ENCODE data around the gene B4GALNT3. TPM values are rescaled to one million over a fixed set of nuclear protein-coding genes. Genes with fewer than 3 reads are reported as not detected.
"Not testable (repeated sequence)": the region's sequence is repeated elsewhere in the genome, so short reads cannot be mapped to it uniquely, and the experiment has no call there.

Gene B4GALNT3
- total and polyA plus RNA-seq, 3 donors from 2014 or later: 16.7 to 34.6 (median 24.3) TPM

- Histone ChIP-seq H3K36me3 (ENCODE audit: low read depth, missing control alignments) (no peaks in the 10 kb centered on the region), H3K27me3 (no peaks in the 10 kb centered on the region), H3K4me1 (peaks cover 31% of the 10 kb centered on the region), H3K4me3 (peak overlapping the region; percentile 18 to 41), H3K9me3 (no peaks in the 10 kb centered on the region), H3K27ac (peak overlapping the region in 1 of 2 donors; percentile 61)
- 6 to 7% methylated on average over 22 to 39 of the region's 39 CpGs for WGBS, 2 donors
- TF ChIP-seq POLR2A (IDR thresholded peaks at IDR 0.05): no peak
- TF ChIP-seq CTCF (IDR thresholded peaks at IDR 0.05): peak; percentile 99 to 100 (median 100)
- intact Hi-C loops (cut with DNase I; ENCODE audit: low total_unique reads): loop anchor here (5.0 to 10.0 kb wide), 2 partner anchors 69 to 176 kb away; partner anchors contain the start of gene WNK1
- peak; percentile 83 for DNase-seq
Measured at GRCh38 chr12:575948-576614, 116.3 kb downstream of the B4GALNT3 start.

- H3K27ac ChIP-seq: peak overlapping the region in 1 of 2 donors; percentile 61
- WGBS, 2 donors: 69 to 76% methylated on average over 14 of the region's 14 CpGs
- TF ChIP-seq POLR2A (IDR thresholded peaks at IDR 0.05) (no peak), CTCF (IDR thresholded peaks at IDR 0.05) (no peak)
- no peak for DNase-seq
- H3K36me3 ChIP-seq (ENCODE audit: low read depth, missing control alignments): no peaks in the 10 kb centered on the region
- no peaks in the 10 kb centered on the region for H3K9me3 ChIP-seq
- no peaks in the 10 kb centered on the region for H3K27me3 ChIP-seq
- peak overlapping the region; percentile 18 to 41 for H3K4me3 ChIP-seq
- intact Hi-C loops (cut with DNase I; ENCODE audit: low total_unique reads): loop anchor here (5.0 to 10.0 kb wide), 2 partner anchors 68 to 176 kb away; partner anchors contain the start of gene WNK1
- H3K4me1 ChIP-seq: peaks cover 25% of the 10 kb centered on the region
Measured at GRCh38 chr12:576615-577110, 116.9 kb downstream of the B4GALNT3 start.

DNA sequence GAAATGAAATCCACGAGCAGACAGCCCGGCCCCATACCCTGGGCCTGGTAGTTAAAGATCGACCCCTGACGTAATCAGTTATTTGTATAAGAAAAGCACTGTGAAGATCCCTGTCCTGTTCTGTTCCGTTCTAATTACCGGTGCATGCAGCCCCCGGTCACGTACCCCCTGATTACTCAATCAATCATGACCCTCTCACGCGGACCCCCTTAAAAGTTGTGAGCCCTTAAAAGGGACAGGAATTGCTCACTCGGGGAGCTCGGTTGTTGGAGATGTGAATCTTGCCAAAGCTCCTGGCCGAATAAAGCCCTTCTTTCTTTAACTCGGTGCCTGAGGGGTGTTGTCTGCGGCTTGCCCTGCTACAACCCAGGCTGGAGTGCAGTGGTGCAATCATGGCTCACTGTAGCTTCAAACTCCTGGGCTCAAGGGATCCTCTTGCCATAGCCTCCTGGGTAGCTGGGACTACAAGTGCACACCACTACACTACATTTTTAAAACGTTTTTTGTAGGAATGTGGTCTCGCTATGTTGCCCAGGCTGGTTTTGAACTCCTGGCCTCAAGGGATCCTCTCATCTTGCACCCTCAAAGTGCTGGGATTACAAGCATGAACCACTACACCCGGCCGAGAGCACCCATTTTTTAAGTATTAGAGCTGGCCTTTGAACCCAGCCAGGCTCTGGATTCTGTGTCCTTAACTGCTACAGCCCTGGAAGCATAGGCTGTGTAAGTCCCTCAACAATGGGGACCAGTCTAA lies 118.4 kb downstream of the B4GALNT3 start:
- 87 to 88% methylated on average over 19 of the region's 19 CpGs for WGBS, 2 donors
- H3K9me3 ChIP-seq; H3K4me3 ChIP-seq; DNase-seq; H3K36me3 ChIP-seq (ENCODE audit: low read depth, missing control alignments); H3K27me3 ChIP-seq; H3K27ac ChIP-seq: not testable (repeated sequence)
- intact Hi-C loops (cut with DNase I; ENCODE audit: low total_unique reads): loop anchor here (5.0 to 10.0 kb wide), 2 partner anchors 67 to 174 kb away; partner anchors contain the start of gene WNK1
- H3K4me1 ChIP-seq: peaks cover 16% of the 10 kb centered on the region

DNA sequence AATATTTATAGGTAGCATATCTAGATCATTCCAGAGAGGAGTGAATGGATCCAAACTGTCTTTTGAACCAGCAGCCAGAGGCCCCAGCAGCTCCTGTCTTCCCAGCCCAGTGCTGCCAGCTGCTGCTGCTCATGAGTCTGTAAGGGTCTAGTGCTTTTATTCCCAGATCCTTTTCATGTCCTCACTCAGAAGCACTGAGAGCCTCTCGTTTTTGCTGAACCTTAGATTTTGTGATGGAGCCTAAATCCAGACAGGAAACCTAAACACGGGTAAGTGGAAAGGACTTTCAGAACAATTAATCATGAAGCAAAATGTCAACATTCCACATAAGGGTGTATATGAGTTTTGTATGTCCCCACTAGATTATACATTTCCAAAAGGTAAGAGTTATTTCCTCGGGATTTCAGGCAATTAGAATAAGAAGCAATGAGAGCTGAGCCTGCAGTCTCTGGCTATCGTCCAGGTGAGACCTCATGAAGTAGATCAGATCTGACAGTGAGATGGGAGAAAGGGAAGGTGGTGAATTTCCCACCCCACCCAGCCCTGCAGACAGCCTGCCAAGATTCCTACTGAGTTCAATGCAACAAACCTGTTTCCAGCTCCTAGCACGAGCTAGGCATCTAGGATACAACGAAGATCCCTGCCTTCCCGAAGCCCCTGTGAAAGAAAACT lies 119.1 kb downstream of the B4GALNT3 start:
- no peaks in the 10 kb centered on the region for H3K27me3 ChIP-seq
- no peak for TF ChIP-seq POLR2A (IDR thresholded peaks at IDR 0.05)
- TF ChIP-seq CTCF (IDR thresholded peaks at IDR 0.05): no peak
- intact Hi-C loops (cut with DNase I; ENCODE audit: low total_unique reads): loop anchor here (5.0 to 10.0 kb wide), 2 partner anchors 66 to 173 kb away; partner anchors contain the start of gene WNK1
- H3K27ac ChIP-seq: no peak overlapping the region
- WGBS, 2 donors: 66 to 67% methylated on average over 7 of the region's 7 CpGs
- peaks cover 16% of the 10 kb centered on the region for H3K4me1 ChIP-seq
- no peak overlapping the region for H3K4me3 ChIP-seq
- no peaks in the 10 kb centered on the region for H3K36me3 ChIP-seq (ENCODE audit: low read depth, missing control alignments)
- DNase-seq: no peak
- H3K9me3 ChIP-seq: no peaks in the 10 kb centered on the region
